CD4-positive, CD25-positive, alpha-beta regulatory T cell (primary cell): ENCODE measurements around the gene FXYD1. TPM values are rescaled to one million over a fixed set of nuclear protein-coding genes. Genes with fewer than 3 reads are reported as not detected.

ENCODE experiments used
- ATAC-seq, 2 donors: fragments of 150-1000 bp; cut with Tn5 transposase; one replicate each; pipeline ENCODE4 v1.10.0; 2021; ENCODE audit warnings: low read depth in 2 of 2, moderate number of reproducible peaks in 2 of 2, moderate library complexity in 1 of 2
- DNase-seq, 3 donors: peaks; one replicate each; pipeline versions ENCODE4 v3.0.0 to v3.0.0-alpha.2; 2012 to 2022; ENCODE audit warnings: mixed read lengths in 1 of 3
- H3K27ac ChIP-seq: one replicate; pipeline ENCODE4 v1.7.0; 2013; ENCODE audit warnings: mild to moderate bottlenecking, low read length; ENCODE audit not compliant: insufficient read depth, poor library complexity, severe bottlenecking
- H3K27me3 ChIP-seq: one replicate; pipeline ENCODE4 v1.7.0; 2013; ENCODE audit warnings: low read length; ENCODE audit not compliant: control insufficient read depth, insufficient read depth
- H3K36me3 ChIP-seq: one replicate; pipeline ENCODE4 v1.7.0; 2013; ENCODE audit warnings: mild to moderate bottlenecking, low read length, moderate library complexity; ENCODE audit not compliant: control insufficient read depth, insufficient read depth
- H3K4me1 ChIP-seq: 2 replicates; pipeline ENCODE4 v1.7.0; 2013; ENCODE audit warnings: mild to moderate bottlenecking, low read length; ENCODE audit not compliant: insufficient read depth, control insufficient read depth, poor library complexity, severe bottlenecking
- H3K4me3 ChIP-seq: one replicate; pipeline ENCODE4 v1.7.0; 2013; ENCODE audit warnings: low read depth, mild to moderate bottlenecking, low read length, moderate library complexity
- H3K9me3 ChIP-seq, 2 experiments: 1 replicate in 1 of 2; 2 replicates in 1 of 2; pipeline ENCODE4 v1.7.0; 2013; ENCODE audit warnings: low read length in 2 of 2, mild to moderate bottlenecking in 1 of 2, moderate library complexity in 1 of 2; ENCODE audit not compliant: control insufficient read depth in 2 of 2
- H3K27ac Mint-ChIP-seq, 3 donors: one replicate each; pipeline ENCODE4 v1.8.0; 2020 to 2022; ENCODE audit warnings: mild to moderate bottlenecking in 3 of 3, mixed read lengths in 3 of 3, moderate library complexity in 2 of 3
- H3K27me3 Mint-ChIP-seq: one replicate; pipeline ENCODE4 v1.8.0; 2022; ENCODE audit warnings: mild to moderate bottlenecking, mixed read lengths
- H3K36me3 Mint-ChIP-seq: one replicate; pipeline ENCODE4 v1.8.0; 2020; ENCODE audit warnings: mixed read lengths
- H3K4me1 Mint-ChIP-seq, 4 donors: one replicate each; pipeline ENCODE4 v1.8.0; 2020 to 2022; ENCODE audit warnings: mixed read lengths in 4 of 4, mild to moderate bottlenecking in 1 of 4
- H3K4me3 Mint-ChIP-seq, 4 donors: one replicate each; pipeline ENCODE4 v1.8.0; 2020 to 2022; ENCODE audit warnings: mild to moderate bottlenecking in 4 of 4, mixed read lengths in 4 of 4, moderate library complexity in 3 of 4
- H3K9me3 Mint-ChIP-seq, 7 donors: one replicate each; pipeline ENCODE4 v1.8.0; 2020 to 2022; ENCODE audit warnings: mixed read lengths in 7 of 7, mild to moderate bottlenecking in 3 of 7, moderate library complexity in 2 of 7
- polyA plus RNA-seq, 4 donors: library from polyadenylated mRNA; unstranded; fragments of 300-500 nt; fragmentation: Illumina TruSeq; gene quantifications; one replicate each; pipeline ENCODE4 v1.2.3, GENCODE V29; 2021
- total RNA-seq: library from RNA; stranded (reverse); gene quantifications from one replicate; pipeline ENCODE4 v1.2.3, GENCODE V29; 2022

Gene FXYD1
- total and polyA plus RNA-seq, 5 donors from 2014 or later, result 1.6 to 3.7 (median 2.6) TPM

DNA sequence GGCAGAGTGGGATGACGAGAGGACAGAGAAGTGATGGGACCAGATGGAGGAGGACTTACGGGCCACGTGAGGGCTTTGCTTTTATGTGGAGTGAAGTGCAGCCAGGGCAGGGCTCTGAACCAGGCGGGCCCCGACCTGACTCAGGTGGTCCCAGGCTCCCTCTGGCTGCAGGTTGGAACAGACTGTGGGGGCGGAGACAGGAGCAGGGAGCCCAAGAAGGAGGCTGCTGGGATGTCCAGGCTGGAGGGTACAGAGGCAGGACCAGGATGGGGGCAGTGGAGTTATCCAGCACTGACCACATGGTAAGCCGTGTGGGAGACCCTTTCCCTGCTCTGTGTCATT is 18.0 kb downstream of the FXYD1 start:
- Mint-ChIP-seq H3K4me3 (peak overlapping the region; percentile 98 to 100 (median 100)), H3K36me3 (peaks cover 52% of the 10 kb centered on the region), H3K4me1 (peaks cover 14 to 74% (median 43%) of the 10 kb centered on the region in 4 donors), H3K9me3 (peaks cover 0 to 6% (median 2%) of the 10 kb centered on the region in 7 donors), H3K27ac (peak overlapping the region; percentile 94 to 99 (median 98)), H3K27me3 (peaks cover 6% of the 10 kb centered on the region)
- no peaks in the 10 kb centered on the region for H3K27me3 ChIP-seq
- H3K4me1 ChIP-seq, result peaks cover 45% of the 10 kb centered on the region
- H3K4me3 ChIP-seq, result peak overlapping the region; percentile 81
- peak overlapping the region; percentile 83 for H3K27ac ChIP-seq
- H3K9me3 ChIP-seq, result no peaks in the 10 kb centered on the region
- DNase-seq, result no peak
- ATAC-seq, result no peak
- H3K36me3 ChIP-seq, result peaks cover 51% of the 10 kb centered on the region

GRCh38 chr19:35157431-35157830 is 18.8 kb downstream of the FXYD1 start:
- peak overlapping the region; percentile 53 to 100 (median 90) for H3K4me3 Mint-ChIP-seq
- no peak overlapping the region for H3K4me3 ChIP-seq
- H3K27ac ChIP-seq, result peak overlapping the region; percentile 45
- no peaks in the 10 kb centered on the region for H3K27me3 ChIP-seq
- H3K27me3 Mint-ChIP-seq, result peaks cover 6% of the 10 kb centered on the region
- peaks cover 0 to 9% (median 5%) of the 10 kb centered on the region in 7 donors for H3K9me3 Mint-ChIP-seq
- peaks cover 60% of the 10 kb centered on the region for H3K36me3 Mint-ChIP-seq
- ATAC-seq (no peak), DNase-seq (no peak)
- peak overlapping the region in 2 of 3 donors; percentile 62 for H3K27ac Mint-ChIP-seq
- peaks cover 45% of the 10 kb centered on the region for H3K4me1 ChIP-seq
- H3K9me3 ChIP-seq, result peaks cover 0 to 6% of the 10 kb centered on the region in 2 experiments
- peaks cover 59% of the 10 kb centered on the region for H3K36me3 ChIP-seq
- peaks cover 11 to 76% (median 47%) of the 10 kb centered on the region in 4 donors for H3K4me1 Mint-ChIP-seq

DNA sequence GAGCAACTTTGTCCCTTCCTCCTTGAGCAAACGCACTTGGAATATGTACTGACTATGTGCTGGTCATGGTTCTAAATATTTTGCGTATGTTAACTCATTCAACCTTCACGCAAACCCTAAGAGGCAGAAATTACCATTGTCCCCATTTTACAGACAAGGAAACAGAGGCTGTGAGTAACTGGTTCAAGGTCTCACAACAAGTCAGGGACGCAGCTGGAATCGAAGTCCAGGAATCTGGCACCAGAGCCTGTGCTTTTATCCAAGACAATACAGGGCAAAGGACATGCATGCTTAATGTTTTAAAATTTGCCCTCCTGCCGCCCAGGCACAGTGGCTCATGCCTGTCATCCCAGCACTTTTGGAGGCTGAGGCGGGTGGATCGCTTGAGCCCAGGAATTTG is 21.0 kb downstream of the FXYD1 start:
- Mint-ChIP-seq H3K9me3 (peaks cover 0 to 17% (median 7%) of the 10 kb centered on the region in 7 donors), H3K4me3 (peak overlapping the region in 2 of 4 donors; percentile 71 to 98), H3K27me3 (peaks cover 5% of the 10 kb centered on the region), H3K4me1 (peaks cover 10 to 72% (median 49%) of the 10 kb centered on the region in 4 donors), H3K36me3 (peaks cover 82% of the 10 kb centered on the region), H3K27ac (peak overlapping the region; percentile 65 to 84 (median 78))
- ATAC-seq (no peak), DNase-seq (no peak)
- Histone ChIP-seq H3K36me3 (peaks cover 81% of the 10 kb centered on the region), H3K4me3 (no peak overlapping the region), H3K27ac (no peak overlapping the region), H3K4me1 (peaks cover 34% of the 10 kb centered on the region), H3K27me3 (no peaks in the 10 kb centered on the region), H3K9me3 (peaks cover 3 to 16% of the 10 kb centered on the region in 2 experiments)

DNA sequence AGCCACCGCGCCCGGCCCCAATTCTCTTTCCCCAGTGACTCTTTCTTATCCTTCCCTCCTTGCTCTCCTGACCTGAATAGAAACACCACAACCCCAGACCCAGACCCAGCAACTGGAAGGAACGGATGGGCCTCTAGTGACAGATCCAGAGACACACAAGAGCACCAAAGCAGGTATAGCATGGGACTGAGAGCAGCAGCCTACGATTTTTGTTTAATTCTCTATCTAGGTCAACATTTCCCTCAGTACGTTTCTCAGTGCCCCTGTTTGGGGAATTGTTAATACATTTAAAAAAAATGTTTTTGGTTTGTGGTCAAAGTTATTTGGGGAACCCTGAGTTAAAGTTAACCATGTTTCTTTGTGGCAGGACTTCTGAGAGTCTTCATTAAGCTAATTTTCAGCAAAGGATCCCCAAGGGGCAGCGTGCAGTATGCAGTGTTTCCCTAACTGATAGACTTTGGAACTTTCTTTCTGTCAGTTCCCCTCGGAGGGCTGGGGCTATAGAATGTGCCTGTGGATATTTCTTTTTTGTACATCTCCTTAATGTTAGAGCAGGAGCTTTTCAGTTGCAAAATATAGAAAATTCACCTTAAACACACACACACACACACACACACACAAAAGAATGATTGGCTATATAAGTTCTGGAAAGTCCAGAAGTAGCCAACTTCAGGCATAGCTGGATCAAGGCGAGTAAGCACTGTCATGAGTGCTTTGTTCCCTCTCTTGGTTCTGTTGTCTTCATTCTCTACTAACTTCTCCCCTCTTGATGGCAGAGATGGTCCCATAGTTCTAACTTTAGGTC is 22.2 kb downstream of the FXYD1 start:
- H3K27ac Mint-ChIP-seq, result peak overlapping the region; percentile 11 to 94 (median 71)
- H3K4me1 Mint-ChIP-seq, result peaks cover 10 to 65% (median 47%) of the 10 kb centered on the region in 4 donors
- Histone ChIP-seq H3K4me1 (peaks cover 25% of the 10 kb centered on the region), H3K36me3 (peaks cover 93% of the 10 kb centered on the region), H3K9me3 (peaks cover 8 to 21% of the 10 kb centered on the region in 2 experiments), H3K27me3 (no peaks in the 10 kb centered on the region), H3K27ac (peak overlapping the region; percentile 36), H3K4me3 (no peak overlapping the region)
- DNase-seq, result no peak
- peaks cover 0 to 27% (median 7%) of the 10 kb centered on the region in 7 donors for H3K9me3 Mint-ChIP-seq
- H3K4me3 Mint-ChIP-seq, result peak overlapping the region in 1 of 4 donors; percentile 98
- no peak for ATAC-seq
- no peaks in the 10 kb centered on the region for H3K27me3 Mint-ChIP-seq
- peaks cover 91% of the 10 kb centered on the region for H3K36me3 Mint-ChIP-seq

DNA sequence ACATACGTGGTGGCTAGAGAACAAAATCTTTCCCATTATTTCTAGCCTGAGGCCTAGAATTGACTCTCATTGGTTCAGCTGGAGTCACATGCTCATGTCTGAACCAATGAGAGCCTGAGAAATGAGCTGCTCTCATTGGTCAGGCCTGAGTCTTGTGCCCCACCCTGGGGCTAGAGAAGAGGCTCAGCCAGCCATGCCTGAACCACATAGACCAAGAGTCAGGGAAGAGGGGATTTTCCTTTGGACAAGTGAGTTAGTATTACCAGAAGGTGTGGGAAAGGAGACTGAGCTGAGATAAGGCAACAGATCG is 22.8 kb downstream of the FXYD1 start:
- no peaks in the 10 kb centered on the region for H3K27me3 ChIP-seq
- peaks cover 20% of the 10 kb centered on the region for H3K4me1 ChIP-seq
- peaks cover 91% of the 10 kb centered on the region for H3K36me3 Mint-ChIP-seq
- no peak overlapping the region for H3K4me3 ChIP-seq
- ATAC-seq (no peak), DNase-seq (no peak)
- peaks cover 98% of the 10 kb centered on the region for H3K36me3 ChIP-seq
- peak overlapping the region; percentile 38 to 72 (median 71) for H3K27ac Mint-ChIP-seq
- no peak overlapping the region for H3K4me3 Mint-ChIP-seq
- peaks cover 10 to 64% (median 44%) of the 10 kb centered on the region in 4 donors for H3K4me1 Mint-ChIP-seq
- H3K27ac ChIP-seq, result peak overlapping the region; percentile 36
- H3K9me3 ChIP-seq, result peaks cover 13 to 27% of the 10 kb centered on the region in 2 experiments
- H3K27me3 Mint-ChIP-seq, result no peaks in the 10 kb centered on the region
- H3K9me3 Mint-ChIP-seq, result peaks cover 0 to 32% (median 7%) of the 10 kb centered on the region in 7 donors

DNA sequence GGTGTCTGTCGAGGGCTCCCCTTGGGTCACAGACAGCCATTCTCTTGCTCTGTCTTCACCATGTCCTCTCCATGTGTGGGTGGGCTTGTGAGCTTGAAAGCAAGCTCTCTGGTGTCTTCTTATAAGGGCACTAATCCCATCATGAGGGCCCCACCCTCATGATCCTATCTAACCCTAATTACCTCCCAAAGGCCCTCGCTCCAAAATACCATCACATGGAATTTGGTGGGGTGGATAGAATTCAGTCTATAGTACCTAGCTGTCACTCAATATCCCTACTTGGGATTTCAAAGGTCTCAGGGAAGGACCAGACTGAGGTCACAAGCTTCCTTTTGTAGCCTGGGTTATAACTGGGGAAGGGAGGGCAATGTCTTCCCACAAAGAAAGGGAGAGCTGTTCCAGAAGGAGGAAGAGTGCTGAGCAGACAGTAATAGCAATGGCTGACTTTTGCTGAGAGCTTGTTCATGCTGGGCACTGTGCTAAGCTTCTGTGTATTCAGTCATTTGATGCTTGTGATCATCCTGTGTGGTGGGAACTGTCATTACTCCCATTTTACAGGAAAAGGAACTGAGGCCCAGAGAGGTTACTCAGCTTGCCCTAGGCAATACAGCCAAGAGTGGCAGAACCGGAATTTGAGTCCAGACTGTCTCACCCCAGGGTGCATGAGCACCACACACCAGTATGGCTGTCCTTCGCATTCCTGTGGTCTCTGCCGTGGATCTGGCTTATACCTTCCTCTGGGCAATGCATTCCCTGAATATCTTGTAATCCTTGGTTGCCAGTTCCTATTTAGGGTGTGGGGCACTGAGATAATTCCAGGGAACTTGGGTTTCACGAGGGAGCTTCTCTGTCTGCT is 24.1 kb downstream of the FXYD1 start:
- H3K27me3 Mint-ChIP-seq, result no peaks in the 10 kb centered on the region
- no peak overlapping the region for H3K4me3 ChIP-seq
- H3K36me3 ChIP-seq, result peaks cover 98% of the 10 kb centered on the region
- H3K4me1 ChIP-seq, result peaks cover 20% of the 10 kb centered on the region
- DNase-seq (no peak), ATAC-seq (no peak)
- no peaks in the 10 kb centered on the region for H3K27me3 ChIP-seq
- peaks cover 20 to 64% (median 48%) of the 10 kb centered on the region in 4 donors for H3K4me1 Mint-ChIP-seq
- peaks cover 13 to 29% of the 10 kb centered on the region in 2 experiments for H3K9me3 ChIP-seq
- peaks cover 0 to 38% (median 7%) of the 10 kb centered on the region in 7 donors for H3K9me3 Mint-ChIP-seq
- H3K4me3 Mint-ChIP-seq, result peak overlapping the region in 3 of 4 donors; percentile 24 to 56 (median 53)
- peak overlapping the region; percentile 29 to 73 (median 71) for H3K27ac Mint-ChIP-seq
- peak overlapping the region; percentile 34 for H3K27ac ChIP-seq
- peaks cover 92% of the 10 kb centered on the region for H3K36me3 Mint-ChIP-seq

GRCh38 chr19:35164418-35164817 is 25.8 kb downstream of the FXYD1 start:
- Histone ChIP-seq H3K27me3 (no peaks in the 10 kb centered on the region), H3K27ac (no peak overlapping the region), H3K4me3 (no peak overlapping the region), H3K4me1 (peaks cover 23% of the 10 kb centered on the region), H3K36me3 (peaks cover 90% of the 10 kb centered on the region), H3K9me3 (peaks cover 13 to 29% of the 10 kb centered on the region in 2 experiments)
- Mint-ChIP-seq H3K4me3 (peak overlapping the region in 1 of 4 donors; percentile 19), H3K4me1 (peaks cover 11 to 62% (median 41%) of the 10 kb centered on the region in 4 donors), H3K27me3 (no peaks in the 10 kb centered on the region), H3K9me3 (peaks cover 0 to 38% (median 7%) of the 10 kb centered on the region in 7 donors), H3K27ac (peak overlapping the region in 1 of 3 donors; percentile 93), H3K36me3 (peaks cover 87% of the 10 kb centered on the region)
- DNase-seq (no peak), ATAC-seq (no peak)
